GM19395 (cell line): Measurements from ENCODE around the gene DYDC2.

Experiments
- ATAC-seq: cut with Tn5 transposase; IDR thresholded peaks from one replicate; pipeline ENCODE4 v1.9.1; 2021; ENCODE audit warnings: mild to moderate bottlenecking, moderate library complexity; ENCODE audit not compliant: unreplicated experiment

Gene DYDC2

GRCh38 chr10:80365510-80365909 lies 8.9 kb downstream of the DYDC2 start:
- no peak for ATAC-seq

GRCh38 chr10:80371467-80371866 lies 14.9 kb downstream of the DYDC2 start:
- ATAC-seq, result no peak

DNA sequence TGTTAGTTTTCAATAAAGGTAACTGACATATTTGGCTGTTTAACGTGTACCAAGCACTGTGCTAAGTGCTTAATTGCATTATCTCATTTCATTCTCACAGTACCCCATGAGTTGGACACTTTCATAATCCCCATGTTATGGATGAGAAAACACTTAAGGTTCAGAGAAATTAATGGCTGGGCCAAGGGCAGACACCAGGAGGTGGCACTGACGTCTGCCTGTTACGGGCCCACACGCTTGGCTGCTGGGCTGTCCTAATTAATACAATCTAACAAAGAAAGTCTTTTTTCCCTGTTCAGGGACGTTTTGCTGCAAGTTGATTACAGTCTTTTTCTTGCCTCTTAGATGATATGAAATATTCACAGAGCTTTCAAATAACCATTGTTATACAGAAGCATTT lies 16.1 kb downstream of the DYDC2 start:
- ATAC-seq, result no peak

DNA sequence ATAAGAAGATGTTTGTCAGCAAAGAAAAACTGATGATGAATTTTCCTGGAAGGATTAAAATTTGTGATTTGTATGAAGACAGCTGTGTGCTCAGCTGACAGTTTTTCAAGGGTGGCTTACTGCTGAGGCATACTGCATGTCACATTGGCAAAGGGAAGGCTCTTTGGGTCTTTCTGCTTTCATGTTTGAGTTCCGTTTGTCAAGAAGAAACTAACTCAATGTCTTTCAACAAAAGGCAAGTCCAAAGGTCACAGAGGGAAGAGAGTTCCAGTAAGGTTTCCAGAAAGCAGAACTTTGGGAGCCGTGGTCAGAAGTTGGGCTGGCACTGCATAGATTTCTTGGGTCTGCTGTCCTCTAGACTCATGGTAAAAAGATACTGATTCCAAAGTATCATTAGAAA lies 16.9 kb downstream of the DYDC2 start:
- no peak for ATAC-seq

GRCh38 chr10:80379701-80380100 lies 23.1 kb downstream of the DYDC2 start:
- ATAC-seq, result no peak

DNA sequence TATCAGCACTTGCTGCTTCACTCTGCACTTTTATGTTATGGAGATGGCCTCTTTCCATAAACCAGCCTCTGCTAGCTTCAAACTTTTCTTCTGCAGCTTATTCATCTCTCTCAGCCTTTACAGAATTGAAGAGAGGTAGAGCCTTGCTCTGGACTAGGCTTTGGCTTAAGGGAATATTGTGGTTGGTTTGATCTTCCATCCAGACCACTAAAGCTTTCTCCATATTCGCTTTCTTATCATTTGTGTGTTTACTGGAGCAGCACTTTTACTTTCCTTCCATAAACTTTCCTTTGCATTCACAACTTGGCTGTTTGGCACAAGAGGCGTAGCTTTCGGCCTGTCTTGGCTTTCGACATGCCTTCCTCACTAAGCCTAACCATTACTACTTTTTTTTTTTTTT lies 23.6 kb downstream of the DYDC2 start:
- ATAC-seq, result no peak

DNA sequence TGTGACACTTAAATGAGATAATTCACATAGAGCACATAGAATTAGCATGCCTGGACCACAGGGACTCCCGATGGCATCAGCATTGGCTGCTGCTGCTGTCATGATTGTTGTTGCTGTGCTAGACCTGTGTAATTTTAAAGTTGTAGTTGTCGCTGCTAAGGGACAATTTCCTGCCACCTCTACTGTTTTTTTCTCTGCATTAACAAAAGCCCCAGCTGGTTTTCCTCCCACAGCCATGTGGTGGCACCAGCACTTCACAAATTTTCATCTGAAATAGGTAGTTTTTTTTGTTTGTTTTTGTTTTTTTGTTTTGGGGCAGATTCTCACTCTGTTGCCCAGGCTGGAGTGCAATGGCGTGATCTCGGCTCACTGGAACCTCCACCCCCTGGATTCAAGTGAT lies 26.4 kb downstream of the DYDC2 start:
- ATAC-seq, result peak; percentile 67

DNA sequence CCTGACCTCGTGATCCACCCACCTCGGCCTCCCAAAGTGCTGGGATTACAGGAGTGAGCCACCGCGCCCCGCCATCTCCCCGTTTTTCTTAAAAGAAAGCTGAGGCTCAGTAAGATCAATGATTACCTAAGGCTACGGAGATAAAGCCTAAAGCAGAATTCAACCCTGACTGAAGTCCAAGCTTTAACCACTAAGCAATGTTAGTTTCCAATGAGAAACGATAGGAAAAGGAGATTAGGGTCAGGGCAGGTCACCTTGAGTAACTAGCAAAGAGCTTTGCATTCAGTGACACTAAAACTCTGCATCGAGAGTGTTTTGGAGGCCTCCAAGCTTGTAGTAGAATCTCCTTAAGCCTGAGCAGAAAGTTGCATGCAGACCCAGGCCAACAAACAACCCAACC lies 34.2 kb downstream of the DYDC2 start:
- no peak for ATAC-seq

DNA sequence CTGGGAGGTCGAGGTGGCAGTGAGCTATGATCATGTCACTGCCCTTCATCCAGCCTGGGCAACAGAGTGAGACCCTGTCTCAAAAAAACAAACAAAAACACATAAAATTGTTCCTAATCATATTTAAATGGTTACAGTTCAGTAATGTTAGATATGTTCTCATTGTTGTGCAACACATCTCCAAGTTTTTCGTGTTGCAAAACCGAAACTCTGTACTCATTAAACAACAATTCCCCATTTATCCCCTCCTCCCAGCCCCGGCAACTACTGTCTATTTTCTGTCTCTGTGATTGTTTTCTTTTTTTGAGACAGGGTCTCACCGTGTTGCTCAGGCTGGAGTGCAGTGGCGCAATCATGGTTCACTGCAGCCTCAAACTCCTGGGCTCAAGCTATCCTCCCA lies 35.7 kb downstream of the DYDC2 start:
- ATAC-seq, result no peak

- ATAC-seq, result no peak
Measured at GRCh38 chr10:80394358-80394916, 37.9 kb downstream of the DYDC2 start.

- ATAC-seq, result no peak
Measured at GRCh38 chr10:80397014-80397413, 40.4 kb downstream of the DYDC2 start.

- ATAC-seq, result no peak
Measured at GRCh38 chr10:80400136-80400804, 43.7 kb downstream of the DYDC2 start.

- ATAC-seq, result no peak
Measured at GRCh38 chr10:80405035-80405434, 48.5 kb downstream of the DYDC2 start.

DNA sequence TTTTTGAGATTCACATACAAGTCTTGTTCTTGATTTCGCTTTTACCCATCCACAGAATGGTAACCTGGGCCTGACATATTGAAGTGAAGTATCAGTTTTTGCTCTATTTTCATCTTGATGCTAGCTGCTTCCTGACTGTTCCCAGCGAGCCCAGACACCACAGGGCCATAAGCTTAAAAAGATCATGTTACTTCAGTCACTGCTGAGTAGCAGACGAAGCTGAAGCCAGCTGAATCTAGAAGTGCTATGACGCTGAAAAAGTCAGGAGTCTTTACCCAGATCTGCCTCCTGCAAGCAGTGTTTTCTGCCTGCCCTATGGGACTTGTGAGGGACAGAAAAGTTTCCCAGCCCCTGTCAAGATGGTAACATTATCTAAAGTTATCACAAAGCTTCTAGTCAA lies 49.0 kb downstream of the DYDC2 start:
- ATAC-seq, result no peak

DNA sequence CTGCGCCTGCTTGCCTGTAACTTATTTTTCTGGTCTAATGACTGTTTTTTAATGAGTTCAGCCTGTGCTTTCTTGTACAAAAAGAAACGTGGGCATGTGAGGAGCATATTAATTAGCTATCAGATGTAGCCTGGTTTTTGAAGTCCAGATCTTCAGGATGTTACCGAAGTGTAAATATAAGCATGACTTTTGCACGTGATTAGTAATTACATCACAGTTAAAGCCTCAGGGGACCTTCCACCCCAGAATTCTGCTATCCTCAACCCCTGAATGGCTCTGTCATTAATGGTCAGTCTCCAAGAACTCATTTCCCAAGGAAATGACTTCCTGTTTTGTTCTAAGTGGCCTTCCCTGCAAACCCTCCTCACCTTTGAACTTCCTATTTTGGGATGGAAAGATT lies 49.6 kb downstream of the DYDC2 start:
- ATAC-seq, result no peak

GRCh38 chr10:80407812-80408241 lies 51.2 kb downstream of the DYDC2 start:
- ATAC-seq, result peak; percentile 39

- ATAC-seq, result peak; percentile 92
Measured at GRCh38 chr10:80408242-80409101, 51.9 kb downstream of the DYDC2 start, which contains the start of gene PRXL2A. Gene PRXL2A, plus strand, starts transcription at chr10:80408551. Its CDS starts 11,917 bp downstream, at chr10:80420468.

- no peak for ATAC-seq
Measured at GRCh38 chr10:80409121-80409520, 52.5 kb downstream of the DYDC2 start.

DNA sequence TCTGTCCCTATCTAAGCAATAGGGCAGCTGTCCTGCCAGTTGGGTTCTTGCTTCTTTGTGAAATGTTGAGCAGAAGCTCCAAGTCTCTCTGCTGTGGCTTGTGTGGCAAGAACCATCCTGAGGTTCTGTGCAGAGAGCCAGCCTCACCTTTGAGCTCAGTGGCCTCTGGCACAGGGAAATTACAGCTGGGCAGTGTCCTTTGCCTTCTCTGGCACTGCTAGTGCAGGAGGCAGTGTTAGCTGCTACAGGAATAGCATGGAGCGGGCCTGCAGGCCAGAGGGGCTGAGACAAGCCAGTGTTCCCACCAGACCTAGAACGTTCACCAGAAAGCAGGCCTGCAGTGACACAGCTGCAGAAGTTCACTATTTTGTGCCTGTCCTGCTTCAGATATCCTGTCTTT lies 53.5 kb downstream of the DYDC2 start:
- no peak for ATAC-seq

DNA sequence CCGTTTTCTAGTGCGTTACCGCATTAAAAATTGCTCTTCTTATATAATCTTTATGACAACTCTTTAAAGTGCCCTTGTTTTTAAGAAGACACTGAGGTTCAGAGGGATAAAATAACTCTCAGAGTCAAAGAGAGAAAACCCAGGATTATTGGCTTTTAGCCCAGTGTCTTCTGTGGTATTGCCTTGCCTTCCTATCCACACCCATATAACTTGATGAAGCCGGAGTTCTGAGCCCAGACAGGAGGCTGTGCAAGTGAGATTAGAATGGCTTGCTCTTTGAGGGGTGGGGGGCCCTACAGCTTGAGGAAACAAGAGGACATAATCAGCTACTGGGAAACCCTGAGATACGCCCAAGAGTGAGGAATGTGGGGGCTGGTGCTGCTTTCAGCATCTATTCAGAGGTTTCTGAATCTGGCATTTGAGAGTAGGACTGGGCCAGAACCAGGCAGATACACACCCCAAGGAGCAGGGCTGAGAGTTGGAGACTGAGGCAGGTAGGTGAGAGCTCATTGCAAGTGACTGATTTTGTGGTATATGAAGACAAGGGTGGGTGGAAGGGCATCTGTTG lies 54.1 kb downstream of the DYDC2 start:
- ATAC-seq, result no peak

- no peak for ATAC-seq
Measured at GRCh38 chr10:80411267-80411668, 54.7 kb downstream of the DYDC2 start.
